Measurements from ENCODE around the gene PIGP.
"Not testable (repeated sequence)": the region's sequence is repeated elsewhere in the genome, so short reads cannot be mapped to it uniquely, and the experiment has no call there.

Gene PIGP

GRCh38 chr21:37072988-37073416 is at the start of gene PIGP, which contains the start of gene TTC3:
Gene PIGP (minus strand): TSS chr21:37073071. CDS start chr21:37072515, 556 bp downstream.
Gene TTC3 (plus strand): TSS chr21:37073254. CDS start chr21:37087258, 14,004 bp downstream.
- DNase-seq (ENCODE audit: low spot score): peak; percentile 92

- no peak for DNase-seq (ENCODE audit: low spot score)
These were observed 46.7 kb upstream of the PIGP start for GRCh38 chr21:37119421-37120218.

DNA sequence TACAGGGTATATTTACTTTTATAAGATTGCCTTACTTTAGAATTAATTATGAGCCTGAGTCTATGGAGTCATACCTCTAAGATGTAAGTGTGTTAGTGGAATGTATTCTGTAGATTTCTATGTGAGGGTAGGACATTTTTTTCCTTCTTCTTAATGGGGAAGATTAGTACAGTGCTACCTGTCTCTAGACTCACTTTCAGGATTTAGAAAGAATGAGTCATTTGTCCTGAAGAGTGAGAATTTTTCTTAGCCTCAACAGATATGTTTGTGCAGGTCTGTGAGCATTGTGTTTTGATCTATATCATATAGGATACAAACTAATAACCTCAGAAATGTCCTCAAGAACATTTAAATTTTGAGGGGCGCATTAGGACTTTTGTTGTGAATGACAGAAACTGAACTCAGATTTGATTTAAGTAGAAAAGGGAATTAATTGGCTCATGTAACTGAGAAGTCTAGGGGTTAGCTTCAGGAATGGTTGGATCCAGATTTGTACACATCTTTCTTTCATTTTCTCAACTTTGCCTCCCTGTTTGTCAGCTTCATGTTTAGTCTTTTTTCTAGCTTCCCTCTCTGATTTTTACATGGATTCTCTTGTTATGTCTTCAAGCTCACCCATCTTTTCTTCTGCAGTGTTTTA is 45.4 kb upstream of the PIGP start:
- no peak for DNase-seq (ENCODE audit: low spot score)

DNA sequence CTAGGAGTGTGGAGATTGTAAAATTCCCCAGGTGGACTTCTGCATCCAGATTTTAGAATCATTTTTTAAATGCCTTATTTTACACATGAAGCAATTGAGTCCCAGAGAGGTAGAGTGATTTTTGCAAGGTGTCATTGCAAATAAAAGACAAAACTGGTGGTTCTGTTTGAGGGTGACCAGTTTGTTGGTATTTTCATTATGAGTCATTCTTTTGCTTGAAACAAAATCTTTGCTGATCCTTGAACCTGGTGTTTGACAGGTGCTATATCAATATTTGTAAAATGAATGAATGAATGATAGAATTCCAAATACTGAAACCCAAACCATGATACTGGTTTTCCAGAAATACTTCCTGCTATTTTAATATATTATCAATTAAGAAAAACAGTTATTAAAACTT is 44.3 kb upstream of the PIGP start:
- no peak for DNase-seq (ENCODE audit: low spot score)

- not testable (repeated sequence) for DNase-seq (ENCODE audit: low spot score)
These were observed 43.6 kb upstream of the PIGP start for GRCh38 chr21:37116459-37116858.

DNA sequence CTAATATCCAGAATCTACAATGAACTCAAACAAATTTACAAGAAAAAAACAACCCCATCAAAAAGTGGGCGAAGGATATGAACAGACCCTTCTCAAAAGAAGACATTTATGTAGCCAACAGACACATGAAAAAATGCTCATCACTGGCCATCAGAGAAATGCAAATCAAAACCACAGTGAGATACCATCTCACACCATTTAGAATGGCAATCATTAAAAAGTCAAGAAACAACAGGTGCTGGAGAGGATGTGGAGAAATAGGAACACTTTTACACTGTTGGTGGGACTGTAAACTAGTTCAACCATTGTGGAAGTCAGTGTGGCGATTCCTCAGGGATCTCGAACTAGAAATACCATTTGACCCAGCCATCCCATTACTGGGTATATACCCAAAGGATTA is 41.4 kb upstream of the PIGP start:
- DNase-seq (ENCODE audit: low spot score): not testable (repeated sequence)

GRCh38 chr21:37111029-37111428 is 38.2 kb upstream of the PIGP start:
- not testable (repeated sequence) for DNase-seq (ENCODE audit: low spot score)

DNA sequence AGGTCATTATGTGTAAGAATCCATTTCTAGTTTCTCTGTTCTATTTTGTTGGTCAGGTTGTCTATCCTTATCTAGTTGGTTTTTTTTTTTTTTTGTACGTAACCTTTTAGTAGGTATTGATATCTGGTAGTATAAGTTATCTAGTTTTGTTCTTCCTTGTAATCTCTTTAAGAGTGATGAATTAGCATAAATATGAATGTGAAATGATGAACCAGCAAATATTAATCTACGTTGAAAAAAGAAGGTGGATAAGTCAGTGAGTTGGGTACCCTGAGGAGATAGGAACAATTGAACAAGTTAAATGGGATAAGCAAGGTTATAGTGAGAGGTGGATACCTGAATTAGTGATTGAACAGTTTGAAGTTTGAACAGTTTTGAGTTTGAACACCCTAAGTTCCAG is 34.1 kb upstream of the PIGP start:
- DNase-seq (ENCODE audit: low spot score): no peak

- DNase-seq (ENCODE audit: low spot score): not testable (repeated sequence)
These were observed 29.9 kb upstream of the PIGP start for GRCh38 chr21:37102746-37103145.

- DNase-seq (ENCODE audit: low spot score): no peak
These were observed 28.5 kb upstream of the PIGP start for GRCh38 chr21:37101384-37101783.

GRCh38 chr21:37100316-37100715 is 27.4 kb upstream of the PIGP start:
- no peak for DNase-seq (ENCODE audit: low spot score)

GRCh38 chr21:37098751-37099150 is 25.9 kb upstream of the PIGP start:
- no peak for DNase-seq (ENCODE audit: low spot score)

- DNase-seq (ENCODE audit: low spot score): no peak
These were observed 22.9 kb upstream of the PIGP start for GRCh38 chr21:37095821-37096220.

- DNase-seq (ENCODE audit: low spot score): no peak
These were observed 21.1 kb upstream of the PIGP start for GRCh38 chr21:37093977-37094376.

DNA sequence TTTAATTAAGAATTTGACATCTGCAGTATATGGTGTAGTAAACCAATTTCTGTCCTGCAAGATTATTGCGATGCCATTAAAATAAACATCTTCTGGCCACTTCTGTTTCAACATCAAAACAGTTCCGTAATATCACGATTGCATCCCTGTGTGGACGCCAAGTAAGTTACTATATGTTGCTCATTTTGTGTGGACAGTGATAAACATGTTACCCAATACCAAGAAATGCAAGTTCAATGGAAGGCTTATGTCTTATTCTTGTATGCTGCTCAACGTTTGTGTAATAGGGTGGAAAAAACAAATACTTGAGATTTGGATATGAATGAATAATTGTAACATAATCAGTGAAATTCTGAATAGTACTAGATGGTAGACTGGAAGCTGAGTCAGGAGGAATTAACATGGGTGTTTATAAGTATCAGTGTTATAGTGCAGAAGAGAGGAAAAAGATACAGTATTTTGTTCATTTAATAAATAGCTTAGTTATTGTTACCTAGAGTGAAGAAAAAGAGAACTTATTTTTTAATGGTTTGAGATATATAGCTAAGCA is 15.4 kb upstream of the PIGP start:
- no peak for DNase-seq (ENCODE audit: low spot score)

- no peak for DNase-seq (ENCODE audit: low spot score)
These were observed 14.3 kb upstream of the PIGP start for GRCh38 chr21:37087188-37087587.

DNA sequence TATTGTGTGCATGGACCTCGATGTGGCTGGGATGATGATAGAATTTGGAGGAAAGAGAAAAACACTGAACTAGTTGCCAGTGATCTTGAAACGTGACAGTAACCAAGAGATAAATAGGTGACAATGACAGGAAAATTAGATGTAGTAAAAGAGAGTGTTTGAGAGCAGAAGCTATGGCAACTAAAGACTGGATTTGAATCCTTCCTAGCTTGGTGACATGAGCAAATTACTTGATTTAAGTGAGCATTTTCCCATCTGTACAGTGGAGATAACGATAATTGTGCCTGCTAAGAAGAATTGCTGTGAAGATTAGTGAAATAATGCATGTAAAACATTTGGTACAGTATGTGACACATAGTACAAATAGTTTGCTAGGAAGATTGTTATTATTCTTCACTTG is 12.9 kb upstream of the PIGP start:
- no peak for DNase-seq (ENCODE audit: low spot score)

DNA sequence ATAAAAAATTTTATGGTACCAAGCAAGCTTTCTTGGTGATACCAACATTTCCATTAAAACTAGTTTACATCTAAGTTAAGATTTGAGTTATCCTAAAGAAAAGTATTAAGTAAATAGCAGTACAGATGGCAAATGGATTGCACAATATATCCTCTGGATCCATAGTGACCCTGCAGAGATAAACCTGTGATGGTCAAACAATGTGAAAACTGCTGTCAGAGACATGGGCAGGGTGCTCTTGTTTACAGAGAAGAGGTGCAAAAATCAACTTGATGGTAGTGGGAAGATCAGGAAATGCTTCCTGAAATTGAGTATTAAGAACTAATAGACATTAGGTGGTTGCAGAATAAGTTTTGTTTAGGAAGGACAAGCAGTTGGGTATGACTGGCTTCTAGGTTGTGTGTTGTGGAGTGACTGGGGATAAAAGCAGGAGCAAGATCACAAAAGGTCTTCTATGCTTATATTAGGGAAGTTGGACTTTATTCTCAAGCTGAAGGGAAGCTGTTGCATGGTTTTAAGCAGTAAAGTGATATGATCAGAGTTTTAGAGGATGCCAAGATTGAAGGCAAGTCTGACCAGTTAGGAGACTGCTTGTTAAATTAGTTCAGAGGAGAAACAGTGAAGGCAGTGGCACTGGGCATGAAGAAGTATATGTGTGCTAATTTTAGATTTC is 10.1 kb upstream of the PIGP start:
- DNase-seq (ENCODE audit: low spot score): no peak

GRCh38 chr21:37082375-37082774 is 9.5 kb upstream of the PIGP start:
- DNase-seq (ENCODE audit: low spot score): no peak

DNA sequence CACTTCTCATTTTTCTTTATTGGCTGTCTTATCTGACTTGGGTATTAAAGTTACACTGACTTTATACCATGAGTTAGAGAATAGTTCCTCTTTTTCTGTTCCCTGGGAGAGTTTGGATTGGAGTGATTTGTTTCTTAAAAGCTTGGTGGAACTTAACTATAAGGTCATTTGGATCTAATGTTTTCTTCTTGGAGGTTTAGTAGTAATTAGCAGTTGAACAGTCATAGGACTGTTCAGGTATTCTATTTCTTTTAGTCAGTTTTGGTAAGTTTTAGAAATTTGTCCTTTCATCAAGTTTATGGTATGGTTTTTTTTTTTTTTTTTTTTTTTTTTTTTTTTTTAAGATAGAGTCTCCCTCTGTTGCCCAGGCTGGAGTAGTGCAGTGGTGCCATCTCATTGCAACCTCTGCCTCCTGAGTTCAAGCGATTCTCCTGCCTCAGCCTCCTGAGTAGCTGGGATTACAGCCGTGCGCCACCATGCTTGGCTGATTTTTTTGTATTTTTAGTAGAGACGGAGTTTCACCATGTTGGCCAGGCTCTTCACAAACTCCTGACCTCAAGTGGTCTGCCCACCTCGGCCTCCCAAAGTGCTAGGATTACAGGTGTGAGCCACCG is 6.4 kb upstream of the PIGP start:
- DNase-seq (ENCODE audit: low spot score): peak; percentile 65

DNA sequence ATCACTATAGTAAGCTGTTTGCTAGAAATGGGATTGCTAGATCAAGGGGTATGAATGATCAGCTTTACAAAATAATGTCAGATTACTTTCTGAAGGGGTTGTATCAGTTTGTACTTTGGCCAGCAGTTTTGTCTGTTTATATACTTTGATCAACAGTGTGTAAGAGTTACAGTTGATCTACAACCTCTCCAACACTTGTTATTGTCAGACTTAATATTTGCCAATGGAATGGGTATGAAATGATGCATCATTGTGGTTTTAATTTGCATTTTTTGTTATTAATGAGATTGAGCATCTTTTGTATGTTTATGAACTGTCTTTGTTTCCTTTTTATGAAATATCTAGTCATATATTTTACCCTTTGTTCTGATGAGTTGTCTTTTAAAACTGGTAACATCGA is 4.5 kb upstream of the PIGP start:
- DNase-seq (ENCODE audit: low spot score): no peak
